Measurements from ENCODE around the gene ARGFX. TPM values are rescaled to one million over a fixed set of nuclear protein-coding genes. Genes with fewer than 3 reads are reported as not detected.

Gene ARGFX
- total and polyA plus RNA-seq, 2 of the 8 experiments (the other 6 are each of a cell fraction or from before 2014, with no cell fraction given): not detected

DNA sequence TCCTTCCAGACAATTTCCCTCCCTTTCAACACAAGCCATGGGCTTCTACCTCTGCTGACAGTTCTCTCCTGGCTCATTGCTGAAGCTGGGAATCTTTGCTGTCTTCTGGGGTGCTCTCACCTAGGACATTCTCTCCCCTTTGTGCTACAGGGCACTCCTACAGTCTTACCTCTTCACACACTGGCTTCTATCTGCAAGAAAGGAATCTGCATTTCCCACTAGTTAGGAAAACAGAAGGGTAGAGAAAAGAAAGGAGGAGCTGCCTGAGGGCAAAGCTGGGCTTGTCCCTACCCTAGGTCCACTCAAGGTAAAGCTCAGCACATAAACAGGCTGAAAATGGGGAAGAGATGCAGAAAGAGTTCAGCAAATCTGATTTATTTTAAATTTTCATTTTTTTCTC lies 5.6 kb upstream of the ARGFX start:
- H3K23me2 ChIP-seq (ENCODE audit: low read depth, low read length): no peaks in the 10 kb centered on the region
- no peak overlapping the region for H3K14ac ChIP-seq (ENCODE audit: insufficient read length)
- no peaks in the 10 kb centered on the region for H3K79me1 ChIP-seq (ENCODE audit: low read depth, low read length)
- no peak overlapping the region for H3K27ac ChIP-seq (ENCODE audit: low read depth, low read length)
- H3K9ac ChIP-seq (replicated peaks in 1 of 4; ENCODE audit: extremely low read depth in 1 of 4, low read depth in 3 of 4, low read length in 3 of 4): no peak overlapping the region
- H3K9me3 ChIP-seq (ENCODE audit: insufficient read depth in 2 of 2, low read depth in 1 of 2, low read length in 1 of 2): no peaks in the 10 kb centered on the region
- no peak overlapping the region for H2BK20ac ChIP-seq (ENCODE audit: low read length)
- H2BK12ac ChIP-seq (ENCODE audit: low read depth, low read length): 0 out of 2 replicates have a peak overlapping the region, but pooled peaks have one; percentile 2
- no peaks in the 10 kb centered on the region for H4K20me1 ChIP-seq (replicated peaks in 1 of 2; ENCODE audit: control insufficient read depth in 1 of 2, insufficient read depth in 2 of 2, low read length in 2 of 2)
- ChIA-PET POLR2A (ENCODE audit: partially characterized antibody) (interaction anchor here (1.5 to 1.6 kb wide), 2 partner anchors 34 to 36 kb away, joined by 3 to 7 read pairs; no protein-coding TSS in a partner anchor), CTCF (ENCODE audit: partially characterized antibody) (interaction anchor here (1.3 kb wide), 1 partner anchor 15 kb away, joined by 3 read pairs; no protein-coding TSS in a partner anchor)
- H3K79me2 ChIP-seq (ENCODE audit: control insufficient read depth in 1 of 2, insufficient read depth in 2 of 2, low read length in 2 of 2): no peaks in the 10 kb centered on the region
- H3K36me3 ChIP-seq (ENCODE audit: control insufficient read depth in 2 of 4, insufficient read depth in 4 of 4, low read length in 3 of 4): no peaks in the 10 kb centered on the region
- FAIRE-seq (no peak), DNase-seq (ENCODE audit: low read depth in 1 of 2, low spot score in 2 of 2) (no peak)
- no peak overlapping the region for H3K23ac ChIP-seq (ENCODE audit: insufficient read length)
- H4K5ac ChIP-seq (ENCODE audit: insufficient read length, low read depth, low read length): no peak overlapping the region
- no peak overlapping the region for H4K8ac ChIP-seq (ENCODE audit: extremely low read depth, insufficient read depth, low read length)
- H3K56ac ChIP-seq (replicated peaks; ENCODE audit: insufficient read length, low read depth, low read length): no peak overlapping the region
- H3K4me3 ChIP-seq (ENCODE audit: extremely low read depth in 1 of 4, insufficient read depth in 2 of 4, low read depth in 3 of 4, low read length in 4 of 4): no peak overlapping the region
- H2AK5ac ChIP-seq (ENCODE audit: low read depth, low read length): no peak overlapping the region
- no peaks in the 10 kb centered on the region; a peak in 1 of 7 replicates for H3K27me3 ChIP-seq (replicated peaks in 1 of 4; ENCODE audit: control insufficient read depth in 3 of 4, extremely low read depth in 1 of 4, insufficient read depth in 3 of 4, low read length in 3 of 4)
- H2BK15ac ChIP-seq (ENCODE audit: low read length): no peak overlapping the region; the same call in 1 of the 2 replicates
- peak overlapping the region; percentile 85 for H2AFZ ChIP-seq (ENCODE audit: low read length)
- peak overlapping the region; percentile 48; the same call in 1 of the 2 replicates for H3K18ac ChIP-seq (ENCODE audit: extremely low read depth, low read length)
- H3K4me2 ChIP-seq (ENCODE audit: insufficient read depth in 1 of 2, low read depth in 2 of 2, low read length in 2 of 2): peak overlapping the region; percentile 7 to 49; a peak in 2 of 4 replicates
- H2BK120ac ChIP-seq (replicated peaks; ENCODE audit: low read depth, low read length): no peak overlapping the region
- no peak overlapping the region for H4K91ac ChIP-seq (replicated peaks; ENCODE audit: insufficient read length, low read length)
- H3K4ac ChIP-seq (replicated peaks; ENCODE audit: insufficient read length, low read depth, low read length): no peak overlapping the region
- TF ChIP-seq CREB1 (IDR thresholded peaks at IDR 0.05): no peak
- no peak for TF ChIP-seq PHF8 (conservative IDR thresholded peaks at IDR 0.05; ENCODE audit: low read depth, low read length)
- no peak for TF ChIP-seq TAF1 (IDR thresholded peaks at IDR 0.05; ENCODE audit: low read depth, low read length)
- no peak for TF ChIP-seq JUND (IDR thresholded peaks at IDR 0.05; ENCODE audit: low read length)
- no peak for TF ChIP-seq RXRA (IDR thresholded peaks at IDR 0.05; ENCODE audit: insufficient read depth, low read depth, low read length)
- TF ChIP-seq CBX8 (IDR thresholded peaks at IDR 0.05; ENCODE audit: borderline replicate concordance, low read depth, low read length): no peak
- H3K4me1 ChIP-seq (replicated peaks in 1 of 4; ENCODE audit: control insufficient read depth in 3 of 4, insufficient read depth in 4 of 4, low read length in 3 of 4): peaks cover 3 to 8% (median 4%) of the 10 kb centered on the region in 4 experiments; a peak in 4 of 7 replicates
- no peak overlapping the region for H2BK5ac ChIP-seq (ENCODE audit: low read depth, low read length)

Measured in H1 (cell line).